GM12874 (cell line): Measurements from ENCODE around the gene NUP98.

ENCODE experiments used
- CTCF ChIP-seq: IDR thresholded peaks from 2 replicates; pipeline ENCODE4 v1.5.1; 2011; ENCODE audit warnings: low read depth, mild to moderate bottlenecking, control low read depth, low read length, moderate library complexity; ENCODE audit not compliant: insufficient read depth

NUP98 gene

GRCh38 chr11:3664032-3664630 lies 133.2 kb downstream of the NUP98 start:
- TF ChIP-seq CTCF, result no peak

DNA sequence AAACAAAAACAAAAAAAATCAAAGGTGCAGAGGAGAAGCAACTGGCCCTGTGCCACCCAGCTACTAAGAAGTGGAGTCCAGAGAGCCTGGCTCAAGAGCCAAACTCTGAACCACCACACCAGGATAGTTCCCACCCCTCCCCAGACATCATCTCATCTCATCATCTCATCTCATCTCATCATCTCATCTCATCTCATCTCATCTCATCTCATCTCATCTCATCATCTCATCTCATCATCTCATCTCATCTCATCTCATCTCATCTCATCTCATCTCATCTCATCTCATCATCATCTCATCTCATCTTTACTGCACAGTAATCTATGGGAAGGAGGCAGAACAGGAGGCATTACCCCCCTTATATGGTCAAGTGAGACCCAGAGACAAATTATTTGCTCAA lies 134.5 kb downstream of the NUP98 start:
- TF ChIP-seq CTCF, result no peak

- no peak for TF ChIP-seq CTCF
These were observed 136.4 kb downstream of the NUP98 start for GRCh38 chr11:3660960-3661359.

- no peak for TF ChIP-seq CTCF
These were observed 137.5 kb downstream of the NUP98 start for GRCh38 chr11:3659595-3660515.

- no peak for TF ChIP-seq CTCF
These were observed 139.1 kb downstream of the NUP98 start for GRCh38 chr11:3658252-3658651.

GRCh38 chr11:3655547-3655946 lies 141.8 kb downstream of the NUP98 start:
- TF ChIP-seq CTCF, result no peak

DNA sequence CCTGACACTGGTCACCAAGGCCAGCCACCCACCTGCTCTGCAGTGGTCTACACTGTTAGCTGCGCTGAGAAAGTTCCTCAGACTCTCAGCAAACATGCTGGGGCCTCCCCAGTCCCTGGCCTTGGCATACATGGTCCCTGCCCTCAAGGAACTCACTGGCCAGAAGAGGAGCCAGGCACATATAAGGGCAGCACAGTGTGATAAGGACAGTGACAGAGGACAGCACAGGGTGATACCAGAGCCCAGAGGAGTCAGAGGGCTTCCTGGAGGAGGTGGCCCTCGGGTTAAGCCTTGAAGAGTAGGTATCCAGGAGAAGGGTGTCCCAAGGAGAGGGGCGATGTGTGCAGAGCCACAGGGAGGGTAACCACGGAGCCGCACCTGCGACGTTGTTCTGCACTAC lies 151.8 kb downstream of the NUP98 start:
- no peak for TF ChIP-seq CTCF
